Esophagus muscularis mucosa (tissue), 3 donors: ENCODE results near the gene RTP2.

Experiments
- CTCF ChIP-seq, 3 experiments: fragments of 200-600 bp in 2 of 3; fragments of 450-650 bp in 1 of 3; sonication (generic) in 2 of 3; IDR thresholded peaks; one replicate each; pipeline ENCODE4 v1.5.1; 2017 to 2019; ENCODE audit warnings: antibody characterized with exemption in 3 of 3, mild to moderate bottlenecking in 2 of 3, moderate library complexity in 1 of 3
- POLR2AphosphoS5 ChIP-seq, 2 donors: sonication (generic); formaldehyde crosslinking; IDR thresholded peaks; one replicate each; pipeline ENCODE4 v1.6.1; 2017; ENCODE audit warnings: antibody characterized with exemption in 2 of 2

- TF ChIP-seq CTCF (IDR thresholded peaks at IDR 0.05) (no peak), POLR2AphosphoS5 (IDR thresholded peaks at IDR 0.05) (no peak)
These were observed 16.4 kb upstream of the RTP2 start for GRCh38 chr3:187718802-187719201.
